PFSK-1 (cell line): ENCODE data around the gene CNN2.

ENCODE experiments used
- POLR2AphosphoS5 ChIP-seq: IDR thresholded peaks from 2 replicates; pipeline ENCODE4 v1.6.1; 2012; ENCODE audit warnings: low read depth, mild to moderate bottlenecking, control low read depth, low read length, moderate library complexity
- TAF1 ChIP-seq: IDR thresholded peaks from 2 replicates; pipeline ENCODE4 v1.6.1; 2012; ENCODE audit warnings: low read length, control low read depth, borderline replicate concordance; ENCODE audit not compliant: insufficient read depth

DNA sequence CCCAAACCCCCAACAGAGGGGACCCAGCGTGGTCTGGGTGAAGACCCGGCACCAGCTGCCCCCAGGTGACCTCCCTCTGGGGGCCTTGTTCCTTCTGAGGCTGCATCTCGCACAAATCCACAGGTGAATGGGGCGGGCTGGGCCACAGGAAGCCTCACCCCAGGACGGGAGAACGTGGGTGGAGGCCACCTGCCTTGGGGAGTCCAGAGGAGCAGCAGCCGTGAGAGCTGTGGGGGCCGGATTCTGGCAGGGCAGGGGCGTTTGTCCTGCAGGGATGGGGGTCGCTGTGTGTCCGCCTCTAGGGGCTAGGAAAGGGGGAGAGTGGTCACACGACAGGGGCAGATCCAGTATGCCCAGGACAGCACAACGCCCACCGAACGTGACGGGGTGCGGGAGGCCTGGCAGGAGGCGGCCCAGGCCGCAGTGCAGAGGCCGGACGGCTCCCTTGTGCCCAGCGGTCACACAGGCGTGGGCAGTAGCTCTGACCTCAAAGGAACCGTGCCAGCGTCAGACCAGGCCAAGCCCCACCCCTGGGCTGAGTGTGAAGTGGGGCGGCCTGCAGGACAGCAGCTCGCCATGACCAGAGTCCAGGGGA, 62.1 kb downstream of the CNN2 start:
- no peak for TF ChIP-seq TAF1
- TF ChIP-seq POLR2AphosphoS5: no peak
